ENCODE measurements around the gene WEE2.
"Not testable (repeated sequence)": the region's sequence is repeated elsewhere in the genome, so short reads cannot be mapped to it uniquely, and the experiment has no call there.

The WEE2 gene

DNA sequence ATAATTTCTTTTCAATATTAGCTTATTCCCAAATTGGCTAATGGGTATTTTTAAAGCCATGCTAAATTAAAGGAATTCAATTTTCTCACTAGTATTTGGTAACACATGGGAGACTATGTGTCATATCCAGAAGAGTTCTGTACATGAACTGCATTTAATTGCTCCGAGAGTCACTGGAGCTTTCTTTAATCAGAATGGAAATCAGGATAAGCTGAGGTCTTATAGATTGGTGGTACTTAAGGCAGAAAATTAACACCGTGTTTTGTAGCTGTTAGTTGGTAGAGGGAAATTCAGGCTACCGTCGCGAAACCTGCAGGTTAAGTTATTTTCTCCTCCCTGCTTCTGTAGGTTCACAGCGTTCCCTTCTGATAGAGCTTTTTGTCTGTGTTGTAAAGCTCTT, at the start of gene WEE2:
WEE2 (plus strand) TSS at position 3 of the 400 bp plus-strand sequence. CDS start 406 bp downstream, outside the sequence.
- DNase-seq, result no peak

DNA sequence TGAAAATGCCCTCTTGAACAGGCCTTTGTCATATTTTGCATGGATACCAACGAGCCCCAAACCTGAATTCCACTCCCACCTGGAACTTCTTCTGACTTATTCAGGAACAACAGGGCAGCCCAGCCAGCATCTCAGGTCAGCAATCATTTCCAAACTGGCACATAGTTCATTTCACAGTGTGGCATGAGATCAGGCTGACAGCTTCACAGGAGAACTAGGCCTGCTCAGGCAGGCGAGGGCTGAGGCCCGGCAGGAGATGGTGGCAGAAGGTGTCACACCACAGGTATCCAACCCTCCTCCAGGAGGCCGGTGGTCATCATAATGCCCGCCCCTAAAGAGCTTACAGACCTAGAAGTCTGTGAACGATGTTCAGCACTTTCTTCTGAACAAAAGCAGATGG, 48.7 kb upstream of the WEE2 start:
- no peak for DNase-seq

DNA sequence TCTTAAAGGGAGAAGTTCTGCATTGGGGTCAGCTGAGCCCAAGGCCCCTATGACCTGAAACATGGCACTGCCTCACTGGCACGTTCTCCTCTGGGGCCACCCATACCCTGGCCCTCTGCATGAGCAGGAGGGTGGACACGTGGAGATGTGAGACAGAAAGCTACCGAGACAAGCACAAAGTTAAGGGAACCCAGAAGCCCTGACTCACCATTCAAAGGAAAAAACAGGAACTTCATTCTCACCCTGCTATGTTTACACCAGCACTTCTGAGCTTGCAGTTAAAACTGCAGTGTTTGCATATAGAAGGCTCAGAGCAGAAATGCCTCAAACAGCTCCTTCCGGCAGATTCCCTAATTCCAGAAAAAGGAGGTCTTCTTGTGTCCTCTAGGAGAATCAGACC, 47.9 kb upstream of the WEE2 start:
- DNase-seq, result peak; percentile 69

- DNase-seq, result peak; percentile 23
These were observed 44.9 kb upstream of the WEE2 start for GRCh38 chr7:141663081-141663849.

DNA sequence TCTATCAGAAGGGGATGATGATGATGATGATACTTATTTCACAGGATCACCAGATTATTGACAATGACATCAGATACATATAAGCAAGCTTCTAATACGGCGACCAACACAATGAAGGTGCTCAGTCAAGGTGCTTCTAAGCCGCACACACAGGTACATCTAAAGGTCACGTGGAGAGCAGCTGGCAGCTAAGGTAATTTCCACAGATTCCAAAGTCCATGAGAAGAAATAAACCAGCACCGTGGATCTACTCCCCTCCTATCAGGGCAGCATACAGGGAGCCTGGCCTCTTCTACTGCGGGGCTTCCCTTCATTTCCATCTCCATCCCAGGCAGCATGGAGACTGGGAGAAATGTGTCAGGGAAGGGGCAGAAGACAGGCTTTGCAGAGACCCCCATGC, 43.7 kb upstream of the WEE2 start:
- DNase-seq, result no peak

DNA sequence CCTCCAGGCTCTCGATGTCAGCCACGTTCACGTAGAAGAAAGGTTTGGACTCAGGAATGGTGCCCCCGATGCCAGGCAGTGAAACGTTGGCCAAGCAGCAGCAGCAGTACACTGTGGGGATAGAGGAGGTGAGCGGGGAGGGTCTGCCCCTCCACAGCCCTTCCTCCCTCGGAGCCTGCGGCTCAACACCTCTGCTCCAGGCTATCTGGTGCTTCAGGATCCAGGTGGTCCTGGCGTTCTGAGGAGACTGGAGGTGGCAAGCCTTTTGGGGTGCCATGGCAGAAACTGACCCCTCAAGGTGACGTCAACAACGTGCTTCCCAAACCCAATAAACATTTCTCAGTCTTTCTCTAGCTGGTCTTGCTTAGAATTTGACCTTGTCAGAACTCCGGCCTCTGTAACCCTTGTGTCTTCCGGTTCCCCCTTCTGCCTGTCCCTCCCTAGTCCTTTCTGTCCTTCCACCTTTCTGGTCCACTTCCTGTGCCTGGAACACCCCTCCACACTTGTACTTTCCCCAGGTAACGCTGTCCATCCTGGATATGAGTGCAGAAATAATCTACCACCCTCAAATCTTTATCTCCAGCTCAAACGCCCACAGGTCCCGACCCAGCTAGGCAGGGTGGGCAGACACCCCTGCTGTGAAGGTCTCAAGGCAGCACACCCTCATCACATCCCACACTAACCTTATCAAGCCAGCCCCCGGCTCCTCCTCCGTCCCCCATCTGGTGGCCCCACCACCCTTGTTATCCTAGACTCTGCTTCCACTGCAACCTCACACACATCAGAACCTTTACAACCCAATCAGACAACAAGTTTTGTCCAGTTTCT, 42.7 kb upstream of the WEE2 start:
- DNase-seq, result no peak

DNA sequence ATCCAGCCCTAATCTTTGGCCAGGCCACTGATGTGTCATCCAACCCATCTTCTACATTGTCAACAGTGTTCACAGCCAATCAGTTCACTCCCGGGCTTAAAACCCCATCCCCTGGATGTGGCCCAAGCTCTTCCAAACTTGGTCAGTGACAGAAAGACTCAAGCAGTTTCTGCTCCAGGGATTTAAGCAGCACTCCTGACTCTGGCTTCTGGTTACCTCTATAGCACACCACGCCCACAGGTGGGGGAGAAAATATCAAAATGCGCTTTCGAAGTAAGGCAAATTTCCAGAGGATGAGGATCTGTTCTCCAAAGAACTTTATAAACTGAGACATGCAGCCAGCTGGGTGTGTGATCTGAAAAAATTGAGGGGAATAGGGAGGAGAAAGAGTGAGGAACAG, 42.1 kb upstream of the WEE2 start:
- no peak for DNase-seq

- DNase-seq, result no peak
These were observed 39.3 kb upstream of the WEE2 start for GRCh38 chr7:141668853-141669252.

- DNase-seq, result peak; percentile 68
These were observed 36.3 kb upstream of the WEE2 start for GRCh38 chr7:141671705-141672496.

GRCh38 chr7:141673346-141673745, 34.8 kb upstream of the WEE2 start:
- DNase-seq, result no peak

GRCh38 chr7:141674171-141674671, 33.9 kb upstream of the WEE2 start:
- no peak for DNase-seq

DNA sequence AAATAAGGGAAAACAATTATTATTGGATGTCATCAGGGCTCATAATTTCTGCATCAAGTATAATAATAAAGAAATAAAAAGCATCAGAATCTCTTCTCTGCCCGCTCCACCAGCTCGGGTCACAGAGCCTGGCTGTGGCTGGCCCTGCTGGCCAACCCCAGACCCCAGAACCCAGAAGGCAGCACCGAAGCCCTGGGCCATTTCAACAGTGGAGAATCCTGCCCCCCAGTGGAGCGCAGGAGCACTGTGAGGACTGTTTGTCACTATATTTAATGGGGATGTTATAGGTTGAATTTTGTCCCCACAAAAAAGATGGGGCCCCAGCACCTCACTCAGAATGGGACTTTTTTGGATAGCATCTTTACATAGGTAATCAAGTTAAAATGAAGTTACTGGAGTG, 33.5 kb upstream of the WEE2 start:
- peak; percentile 24 for DNase-seq

DNA sequence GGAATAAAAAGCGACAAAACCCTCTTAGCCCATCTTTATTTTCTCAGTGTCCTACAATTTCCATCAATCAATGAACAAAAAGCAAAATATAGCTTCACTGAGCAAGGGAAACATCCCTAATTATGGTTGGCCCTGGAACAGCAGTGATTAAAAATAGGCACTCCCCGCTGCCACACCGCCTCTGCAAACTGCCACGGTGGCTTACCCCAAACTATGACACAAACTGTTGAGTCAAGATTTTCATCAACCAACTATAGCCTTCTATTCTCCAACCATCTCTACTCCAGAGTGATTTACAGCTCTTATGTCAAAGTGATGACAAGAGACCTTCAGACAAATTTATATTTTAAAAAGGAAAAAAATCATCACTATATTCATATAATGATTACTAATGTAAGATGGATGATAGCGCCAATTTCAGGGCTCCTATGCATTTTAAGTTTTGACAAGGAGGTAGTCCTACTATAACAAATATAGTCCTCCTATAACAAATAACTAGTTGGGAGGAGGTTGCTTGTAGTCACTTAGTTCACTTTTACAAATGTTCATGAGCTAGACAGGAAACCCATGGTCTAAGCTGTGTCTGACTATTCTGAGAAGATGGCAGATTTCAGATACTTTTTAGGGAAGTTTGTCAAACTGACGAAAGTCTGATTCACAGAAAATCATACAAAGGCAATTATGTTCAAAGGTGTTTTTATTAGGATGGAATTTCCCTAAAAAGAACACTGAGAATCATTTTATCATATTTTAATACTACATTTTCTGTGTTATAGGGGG, 32.5 kb upstream of the WEE2 start:
- DNase-seq, result peak; percentile 57

DNA sequence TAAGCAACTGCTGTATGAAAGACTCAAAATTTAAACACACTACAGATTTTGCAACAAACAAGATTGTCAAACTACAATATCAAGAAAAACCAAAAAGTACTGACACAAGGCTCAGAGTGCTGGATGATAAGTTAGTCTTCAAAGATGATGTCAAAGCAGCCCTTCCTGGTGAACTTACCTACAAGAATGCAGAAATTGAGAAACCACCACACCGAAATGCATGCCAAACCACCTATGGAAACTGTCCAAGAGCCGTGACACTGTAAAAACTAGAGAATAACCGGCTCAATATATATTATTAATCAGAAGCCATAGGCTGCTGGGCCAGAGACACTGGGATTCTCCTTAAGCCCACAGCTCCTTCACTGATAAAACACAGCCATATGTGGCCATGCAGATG, 31.5 kb upstream of the WEE2 start:
- DNase-seq, result peak; percentile 65

DNA sequence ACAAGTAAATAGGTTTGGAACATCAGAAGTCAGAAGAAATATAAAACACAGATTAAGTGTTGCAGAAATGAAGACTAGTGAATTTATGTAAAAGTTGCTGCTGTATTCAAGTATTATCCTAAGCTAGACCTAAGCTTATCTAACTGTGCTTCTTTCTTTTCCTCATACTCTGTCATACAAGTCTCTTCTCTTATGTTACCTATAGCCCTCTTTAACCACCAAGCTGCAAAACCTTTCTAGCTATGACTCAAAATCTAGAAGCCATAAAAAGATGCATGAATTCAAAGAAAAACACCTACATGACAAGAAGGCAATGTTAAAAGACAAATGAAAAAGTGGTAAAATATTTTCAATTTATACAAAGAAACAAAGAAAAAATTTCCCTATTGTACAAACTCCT, 29.1 kb upstream of the WEE2 start:
- no peak for DNase-seq

DNA sequence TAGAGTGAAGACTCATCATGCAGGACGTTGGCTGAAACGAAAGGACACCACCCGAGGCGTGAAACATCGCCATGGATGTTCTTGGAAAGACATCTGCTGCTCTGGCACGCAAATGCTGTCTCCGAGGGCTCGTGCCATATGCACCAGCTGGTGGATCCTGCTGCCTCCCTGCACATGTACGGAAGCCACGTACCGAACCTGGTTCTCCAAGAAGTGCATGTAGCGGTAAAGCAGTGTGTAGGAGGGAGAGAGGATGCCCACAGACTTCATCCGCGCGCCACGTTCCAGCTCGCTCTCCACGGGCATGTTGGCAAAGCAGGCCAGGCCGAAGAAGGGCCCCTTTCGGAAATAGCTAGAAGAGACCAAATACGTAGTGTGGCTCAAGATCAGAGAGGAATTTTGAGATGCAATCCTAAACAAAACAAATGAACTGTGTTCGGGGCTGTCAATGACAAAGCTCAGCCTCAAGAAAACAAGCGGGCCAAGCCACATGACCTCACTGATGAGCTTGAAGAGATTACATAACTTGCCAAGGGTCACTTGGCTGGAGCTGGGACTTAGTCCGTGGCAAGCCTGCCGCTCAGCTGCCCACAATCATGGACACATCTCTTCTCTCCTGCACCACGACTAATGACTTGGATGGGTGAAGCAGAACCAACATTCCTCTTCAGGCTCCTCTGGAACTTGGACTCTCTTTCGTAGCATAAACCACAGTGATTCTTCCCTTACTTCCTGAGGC, 22.7 kb upstream of the WEE2 start:
- no peak for DNase-seq

- DNase-seq, result no peak
These were observed 22.1 kb upstream of the WEE2 start for GRCh38 chr7:141686074-141686473.

DNA sequence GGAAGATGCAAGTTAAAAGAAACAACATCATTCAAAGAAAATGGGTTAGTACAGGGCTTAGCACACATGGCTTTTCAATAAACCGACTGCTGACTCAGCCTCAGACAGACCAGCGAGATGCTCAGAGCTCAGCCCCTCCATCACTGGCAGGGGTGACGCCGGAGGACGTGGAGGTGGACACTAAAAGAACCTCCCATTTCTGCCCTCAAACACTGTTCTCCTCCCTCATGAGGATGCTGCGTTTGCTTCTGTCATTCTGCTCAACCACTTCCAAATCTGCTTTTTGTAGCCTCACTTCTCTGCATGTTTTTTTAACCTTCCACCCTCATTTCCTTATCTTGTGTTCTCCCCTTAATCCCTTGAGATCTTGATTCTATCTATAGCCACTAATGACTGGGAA, 21.5 kb upstream of the WEE2 start:
- no peak for DNase-seq

GRCh38 chr7:141688043-141688442, 20.1 kb upstream of the WEE2 start:
- no peak for DNase-seq

- not testable (repeated sequence) for DNase-seq
These were observed 18.9 kb upstream of the WEE2 start for GRCh38 chr7:141689072-141689825.

DNA sequence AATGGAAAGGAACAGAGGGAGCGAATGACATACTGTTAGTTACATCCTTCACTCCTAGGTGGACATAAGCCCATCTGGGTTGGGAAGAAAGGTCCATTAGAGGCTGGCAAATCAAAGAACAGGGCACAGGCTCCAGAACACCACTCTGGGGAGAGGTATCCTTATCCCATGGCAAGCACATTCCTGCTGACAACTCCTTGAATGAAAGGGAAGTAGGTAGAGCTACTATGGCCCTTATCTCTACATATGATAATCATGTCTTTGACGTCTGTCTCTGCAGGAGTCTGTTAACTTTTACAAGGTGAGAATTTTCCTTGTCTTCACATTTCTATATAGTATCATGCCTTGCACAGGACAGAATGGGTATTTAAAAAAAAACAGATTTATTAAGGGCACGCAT, 16.6 kb upstream of the WEE2 start:
- DNase-seq, result no peak

All from hematopoietic multipotent progenitor cell treated with erythropoietin and hydrocortisone succinate and interleukin-3 and kit ligand, for 6 days (in vitro differentiated cells).